Endothelial cell of umbilical vein (primary cell): ENCODE results near the gene CD300LB.

Source experiments
- CTCF ChIP-seq, 2 donors: IDR thresholded peaks; 1 replicate in 1 of 2; 2 replicates in 1 of 2; pipeline ENCODE4 v1.5.1; 2011; ENCODE audit warnings: low read length in 2 of 2, mild to moderate bottlenecking in 2 of 2, moderate library complexity in 2 of 2, control low read depth in 1 of 2, inconsistent platforms in 1 of 2, low read depth in 1 of 2; ENCODE audit not compliant: insufficient read depth in 1 of 2; ENCODE audit errors: extremely low read depth in 1 of 2
- EZH2 ChIP-seq: IDR thresholded peaks from 2 replicates; pipeline ENCODE4 v1.6.1; 2012; ENCODE audit warnings: borderline replicate concordance, low read depth, mild to moderate bottlenecking, moderate library complexity, low read length, inconsistent platforms; ENCODE audit not compliant: severe bottlenecking
- FOS ChIP-seq: IDR thresholded peaks from 2 replicates; pipeline ENCODE4 v1.6.1; 2011; ENCODE audit warnings: mild to moderate bottlenecking, low read length, moderate library complexity, borderline replicate concordance; ENCODE audit not compliant: insufficient read depth
- GATA2 ChIP-seq: IDR thresholded peaks from 2 replicates; pipeline ENCODE4 v1.7.0; 2011; ENCODE audit warnings: low read depth, mild to moderate bottlenecking, moderate library complexity, mixed read lengths, low read length; ENCODE audit not compliant: insufficient read length, insufficient read depth
- JUN ChIP-seq: IDR thresholded peaks from 2 replicates; pipeline ENCODE4 v1.6.1; 2011; ENCODE audit warnings: borderline replicate concordance, low read depth; ENCODE audit not compliant: insufficient read length, insufficient read depth
- MAX ChIP-seq: IDR thresholded peaks from 2 replicates; pipeline ENCODE4 v1.6.1; 2011; ENCODE audit not compliant: insufficient read depth, insufficient read length
- MYC ChIP-seq: IDR thresholded peaks from one replicate; pipeline ENCODE4 v1.6.1; 2011; ENCODE audit warnings: mild to moderate bottlenecking, low read depth, low read length
- POLR2A ChIP-seq: IDR thresholded peaks from 2 replicates; pipeline ENCODE4 v1.6.1; 2012; ENCODE audit warnings: low read depth, mild to moderate bottlenecking, control low read depth, low read length
- POLR2AphosphoS5 ChIP-seq: IDR thresholded peaks from 2 replicates; pipeline ENCODE4 v1.6.1; 2012; ENCODE audit warnings: low read depth, mild to moderate bottlenecking, control low read depth, low read length, moderate library complexity; ENCODE audit not compliant: insufficient read depth

- TF ChIP-seq JUN, result no peak
- no peak for TF ChIP-seq POLR2A
- no peak for TF ChIP-seq MAX
- no peak for TF ChIP-seq CTCF (IDR thresholded peaks at IDR 0.05; ENCODE audit: extremely low read depth in 1 of 2, insufficient read depth in 1 of 2, low read depth in 1 of 2, low read length in 2 of 2)
- TF ChIP-seq POLR2AphosphoS5, result no peak
- no peak for TF ChIP-seq EZH2
- no peak for TF ChIP-seq FOS
- TF ChIP-seq MYC, result no peak
- no peak for TF ChIP-seq GATA2
These were observed 43.3 kb upstream of the CD300LB start for GRCh38 chr17:74574489-74575142.
